HCT116 (cell line): ENCODE results near the gene GABBR2. TPM values are rescaled to one million over a fixed set of nuclear protein-coding genes. Genes with fewer than 3 reads are reported as not detected.

Source experiments
- ATAC-seq: fragments of 200-7000 bp; cut with Tn5 transposase; 2 replicates; pipeline ENCODE4 v1.9.1; 2020; ENCODE audit warnings: mild to moderate bottlenecking, moderate library complexity
- BruUV-seq: library from RNA; stranded (reverse); fragments of 400-500 nt; replicated peaks from 2 replicates; lab custom pipeline; 2021; lab: Mats Ljungman, UMichigan
- CTCF ChIA-PET: fragments of 300-600 bp; sonication (Branson Sonifier 250); formaldehyde crosslinking; loops from one replicate; lab custom pipeline; 2021; ENCODE audit warnings: antibody characterized with exemption; lab: Charles Lee
- POLR2A ChIA-PET: fragments of 300-600, 350-600 bp; sonication (Branson Sonifier 250); formaldehyde crosslinking; loops from one replicate; lab custom pipeline; 2021; ENCODE audit warnings: antibody characterized with exemption; lab: Charles Lee
- RAD21 ChIA-PET, 2 experiments: fragments of 300-600 bp; sonication (Branson Sonifier 250); formaldehyde crosslinking; loops; one replicate each; lab custom pipeline; 2023; ENCODE audit warnings: low total read pairs in 2 of 2; ENCODE audit not compliant: uncharacterized antibody in 2 of 2, unreplicated experiment in 2 of 2, low non-redundant PET in 1 of 2; lab: Charles Lee
- DNase-seq: peaks from one replicate; pipeline ENCODE4 v3.0.0-alpha.2; 2010; ENCODE audit warnings: low read depth, low spot score
- H2AFZ ChIP-seq: fragments of 200-600 bp; shearing (Covaris generic), sonication (generic); 2 replicates; pipeline ENCODE4 v1.6.1; 2017; ENCODE audit warnings: low read depth, mixed run types, mixed read lengths, antibody characterized with exemption, low read length; ENCODE audit not compliant: poor library complexity, severe bottlenecking
- H3K27ac ChIP-seq: 2 replicates; pipeline ENCODE4 v1.5.1; 2012; ENCODE audit warnings: low read depth, low read length
- H3K27me3 ChIP-seq: fragments of 200-600 bp; sonication (generic); 2 replicates; pipeline ENCODE4 v1.6.1; 2016; ENCODE audit warnings: mixed run types, low read length, mixed read lengths; ENCODE audit not compliant: insufficient read depth
- H3K36me3 ChIP-seq, 2 experiments: fragments of 200-500 bp in 1 of 2; fragments of 200-600 bp in 1 of 2; sonication (Bioruptor generic) in 1 of 2; sonication (generic) in 1 of 2; 2 replicates each; pipeline versions ENCODE4 v1.5.1 to v1.6.1; 2014 to 2016; ENCODE audit warnings: low read length in 2 of 2, inconsistent platforms in 1 of 2, mixed read lengths in 1 of 2, mixed run types in 1 of 2; ENCODE audit not compliant: insufficient read depth in 2 of 2, control insufficient read depth in 1 of 2
- H3K4me1 ChIP-seq, 2 experiments: fragments of 200-600 bp in 1 of 2; sonication (generic) in 1 of 2; 2 replicates each; pipeline versions ENCODE4 v1.5.1 to v1.6.1; 2012 to 2017; ENCODE audit warnings: low read length in 2 of 2, inconsistent platforms in 1 of 2, mild to moderate bottlenecking in 1 of 2, mixed read lengths in 1 of 2, mixed run types in 1 of 2, moderate library complexity in 1 of 2; ENCODE audit not compliant: insufficient read depth in 2 of 2, control insufficient read depth in 1 of 2
- H3K4me2 ChIP-seq: fragments of 200-600 bp; sonication (generic); 2 replicates; pipeline ENCODE4 v1.6.1; 2017; ENCODE audit warnings: mixed run types, low read length, mixed read lengths
- H3K4me3 ChIP-seq, 2 experiments: fragments of 200-600 bp in 1 of 2; sonication (generic) in 1 of 2; replicated peaks in 1 of 2; 2 replicates each; pipeline ENCODE4 v1.5.1; 2011 to 2016; ENCODE audit warnings: low read length in 2 of 2, control low read depth in 1 of 2, low read depth in 1 of 2, mild to moderate bottlenecking in 1 of 2, mixed read lengths in 1 of 2, mixed run types in 1 of 2
- H3K79me2 ChIP-seq: fragments of 200-600 bp; sonication (generic); 2 replicates; pipeline ENCODE4 v1.6.1; 2017; ENCODE audit warnings: mild to moderate bottlenecking, mixed run types, low read length, moderate library complexity, mixed read lengths; ENCODE audit not compliant: insufficient read depth
- H3K9ac ChIP-seq: fragments of 200-600 bp; sonication (generic); 2 replicates; pipeline ENCODE4 v1.6.1; 2016; ENCODE audit warnings: low read length, mixed read lengths
- H3K9me2 ChIP-seq: fragments of 200-600 bp; sonication (generic), shearing (Covaris generic); 2 replicates; pipeline ENCODE4 v1.6.1; 2017; ENCODE audit warnings: mixed run types, mild to moderate bottlenecking, moderate library complexity; ENCODE audit not compliant: insufficient read depth
- H3K9me3 ChIP-seq, 2 experiments: fragments of 200-500 bp in 1 of 2; fragments of 200-600 bp in 1 of 2; sonication (Bioruptor generic) in 1 of 2; sonication (generic) in 1 of 2; 2 replicates each; pipeline ENCODE4 v1.6.1; 2014 to 2017; ENCODE audit warnings: low read length in 2 of 2, mixed read lengths in 2 of 2, inconsistent platforms in 1 of 2, low read depth in 1 of 2, mild to moderate bottlenecking in 1 of 2, mixed run types in 1 of 2, moderate library complexity in 1 of 2; ENCODE audit not compliant: control insufficient read depth in 1 of 2, insufficient read depth in 1 of 2
- H4K20me1 ChIP-seq: fragments of 200-600 bp; sonication (generic), shearing (Covaris generic); 2 replicates; pipeline ENCODE4 v1.6.1; 2017; ENCODE audit warnings: mixed run types, mild to moderate bottlenecking, moderate library complexity; ENCODE audit not compliant: insufficient read depth
- CBX3 ChIP-seq: IDR thresholded peaks from 2 replicates; pipeline ENCODE4 v1.6.1; 2012; ENCODE audit warnings: low read depth
- ELF1 ChIP-seq: IDR thresholded peaks from 2 replicates; pipeline ENCODE4 v1.6.1; 2012; ENCODE audit warnings: low read depth, borderline replicate concordance
- POLR2A ChIP-seq: IDR thresholded peaks from 2 replicates; pipeline ENCODE4 v1.7.0; 2011; ENCODE audit warnings: borderline replicate concordance; ENCODE audit not compliant: insufficient read depth, insufficient read length; ENCODE audit errors: extremely low read depth
- SIN3A ChIP-seq: IDR thresholded peaks from 2 replicates; pipeline ENCODE4 v1.6.1; 2012; ENCODE audit warnings: low read depth
- SP1 ChIP-seq: IDR thresholded peaks from 2 replicates; pipeline ENCODE4 v1.6.1; 2012; ENCODE audit warnings: low read depth
- ZNF274 ChIP-seq: fragments of 200-500 bp; sonication (Bioruptor generic); IDR thresholded peaks from 2 replicates; pipeline ENCODE4 v1.6.1; 2014; ENCODE audit warnings: mild to moderate bottlenecking, low read depth, low read length, inconsistent platforms
- intact Hi-C: fragments of 100-400 bp; cut with micrococcal nuclease; formaldehyde crosslinking; loops from 2 replicates; pipeline ENCODE4 v1.10.0; 2022
- total RNA-seq: library from RNA; stranded (reverse); gene quantifications from one replicate; pipeline ENCODE4 v1.2.1, GENCODE V29; 2021; ENCODE audit not compliant: unreplicated experiment
- TF ChIP-seq, protein P1 (sequence below), 3 experiments: fragments of 200-600 bp in 1 of 3; sonication (generic) in 1 of 3; IDR thresholded peaks in 2 of 3; conservative IDR thresholded peaks in 1 of 3; 2 replicates each; pipeline ENCODE4 v1.5.1; 2012 to 2017; ENCODE audit warnings: low read depth in 2 of 3, low read length in 2 of 3, antibody characterized with exemption in 1 of 3, borderline replicate concordance in 1 of 3, control low read depth in 1 of 3, mild to moderate bottlenecking in 1 of 3, mixed read lengths in 1 of 3, mixed run types in 1 of 3, moderate library complexity in 1 of 3; ENCODE audit not compliant: insufficient read depth in 1 of 3
- TF ChIP-seq, protein P2 (sequence below): IDR thresholded peaks from 2 replicates; pipeline ENCODE4 v1.6.1; 2012; ENCODE audit warnings: low read depth

The GABBR2 gene
- total RNA-seq, 1 experiment from 2014 or later: 0.15 TPM

DNA sequence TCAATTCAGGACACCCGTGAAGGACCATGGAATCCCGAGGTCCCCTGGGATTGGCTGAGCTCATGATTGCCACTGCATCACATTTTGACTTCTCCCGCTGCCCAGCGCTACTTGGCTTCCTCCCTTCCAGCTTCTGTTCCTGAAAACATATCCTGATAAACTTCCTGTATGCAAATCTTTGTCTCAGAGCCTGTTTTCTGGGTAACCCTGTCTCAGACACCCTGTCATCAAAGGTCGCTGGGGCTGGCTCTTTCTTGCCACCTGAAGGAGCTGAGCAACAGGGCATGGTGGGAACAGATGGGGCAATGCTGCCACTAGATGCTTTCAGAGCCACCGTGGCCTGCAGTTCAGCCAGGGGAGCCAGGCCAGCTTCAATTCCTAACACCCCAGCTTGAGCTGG, 299.0 kb downstream of the GABBR2 start:
- Histone ChIP-seq H3K36me3 (no peaks in the 10 kb centered on the region), H2AFZ (no peak overlapping the region), H3K27ac (no peak overlapping the region), H3K9me3 (no peaks in the 10 kb centered on the region), H3K4me3 (no peak overlapping the region), H3K27me3 (no peaks in the 10 kb centered on the region), H3K79me2 (no peaks in the 10 kb centered on the region), H4K20me1 (no peaks in the 10 kb centered on the region), H3K4me1 (0 out of 4 replicates have a peak, but pooled peaks cover 0 to 3% of the 10 kb centered on the region in 2 experiments), H3K9ac (no peak overlapping the region), H3K4me2 (no peak overlapping the region), H3K9me2 (no peaks in the 10 kb centered on the region)
- intact Hi-C loops: no loop called here
- TF ChIP-seq POLR2A: no peak
- no peak for TF ChIP-seq SIN3A
- TF ChIP-seq, protein P1, sequence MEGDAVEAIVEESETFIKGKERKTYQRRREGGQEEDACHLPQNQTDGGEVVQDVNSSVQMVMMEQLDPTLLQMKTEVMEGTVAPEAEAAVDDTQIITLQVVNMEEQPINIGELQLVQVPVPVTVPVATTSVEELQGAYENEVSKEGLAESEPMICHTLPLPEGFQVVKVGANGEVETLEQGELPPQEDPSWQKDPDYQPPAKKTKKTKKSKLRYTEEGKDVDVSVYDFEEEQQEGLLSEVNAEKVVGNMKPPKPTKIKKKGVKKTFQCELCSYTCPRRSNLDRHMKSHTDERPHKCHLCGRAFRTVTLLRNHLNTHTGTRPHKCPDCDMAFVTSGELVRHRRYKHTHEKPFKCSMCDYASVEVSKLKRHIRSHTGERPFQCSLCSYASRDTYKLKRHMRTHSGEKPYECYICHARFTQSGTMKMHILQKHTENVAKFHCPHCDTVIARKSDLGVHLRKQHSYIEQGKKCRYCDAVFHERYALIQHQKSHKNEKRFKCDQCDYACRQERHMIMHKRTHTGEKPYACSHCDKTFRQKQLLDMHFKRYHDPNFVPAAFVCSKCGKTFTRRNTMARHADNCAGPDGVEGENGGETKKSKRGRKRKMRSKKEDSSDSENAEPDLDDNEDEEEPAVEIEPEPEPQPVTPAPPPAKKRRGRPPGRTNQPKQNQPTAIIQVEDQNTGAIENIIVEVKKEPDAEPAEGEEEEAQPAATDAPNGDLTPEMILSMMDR (IDR thresholded peaks at IDR 0.05 in 2 of 3, conservative IDR thresholded peaks at IDR 0.05 in 1 of 3; ENCODE audit: borderline replicate concordance in 1 of 3, insufficient read depth in 1 of 3, low read depth in 2 of 3, low read length in 2 of 3): no peak
- no peak for TF ChIP-seq ZNF274
- TF ChIP-seq ELF1: no peak
- TF ChIP-seq CBX3: no peak
- no peak for TF ChIP-seq SP1
- TF ChIP-seq, protein P2, sequence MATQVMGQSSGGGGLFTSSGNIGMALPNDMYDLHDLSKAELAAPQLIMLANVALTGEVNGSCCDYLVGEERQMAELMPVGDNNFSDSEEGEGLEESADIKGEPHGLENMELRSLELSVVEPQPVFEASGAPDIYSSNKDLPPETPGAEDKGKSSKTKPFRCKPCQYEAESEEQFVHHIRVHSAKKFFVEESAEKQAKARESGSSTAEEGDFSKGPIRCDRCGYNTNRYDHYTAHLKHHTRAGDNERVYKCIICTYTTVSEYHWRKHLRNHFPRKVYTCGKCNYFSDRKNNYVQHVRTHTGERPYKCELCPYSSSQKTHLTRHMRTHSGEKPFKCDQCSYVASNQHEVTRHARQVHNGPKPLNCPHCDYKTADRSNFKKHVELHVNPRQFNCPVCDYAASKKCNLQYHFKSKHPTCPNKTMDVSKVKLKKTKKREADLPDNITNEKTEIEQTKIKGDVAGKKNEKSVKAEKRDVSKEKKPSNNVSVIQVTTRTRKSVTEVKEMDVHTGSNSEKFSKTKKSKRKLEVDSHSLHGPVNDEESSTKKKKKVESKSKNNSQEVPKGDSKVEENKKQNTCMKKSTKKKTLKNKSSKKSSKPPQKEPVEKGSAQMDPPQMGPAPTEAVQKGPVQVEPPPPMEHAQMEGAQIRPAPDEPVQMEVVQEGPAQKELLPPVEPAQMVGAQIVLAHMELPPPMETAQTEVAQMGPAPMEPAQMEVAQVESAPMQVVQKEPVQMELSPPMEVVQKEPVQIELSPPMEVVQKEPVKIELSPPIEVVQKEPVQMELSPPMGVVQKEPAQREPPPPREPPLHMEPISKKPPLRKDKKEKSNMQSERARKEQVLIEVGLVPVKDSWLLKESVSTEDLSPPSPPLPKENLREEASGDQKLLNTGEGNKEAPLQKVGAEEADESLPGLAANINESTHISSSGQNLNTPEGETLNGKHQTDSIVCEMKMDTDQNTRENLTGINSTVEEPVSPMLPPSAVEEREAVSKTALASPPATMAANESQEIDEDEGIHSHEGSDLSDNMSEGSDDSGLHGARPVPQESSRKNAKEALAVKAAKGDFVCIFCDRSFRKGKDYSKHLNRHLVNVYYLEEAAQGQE: no peak
- CTCF ChIA-PET: no interaction called here
- ATAC-seq: no peak
- no peak for DNase-seq
- no TSS peak for BruUV-seq
- RAD21 ChIA-PET: no interaction called here
- POLR2A ChIA-PET: no interaction called here
